ENCODE measurements around the gene HRC. TPM values are rescaled to one million over a fixed set of nuclear protein-coding genes. Genes with fewer than 3 reads are reported as not detected.

Gene HRC
- total and polyA plus RNA-seq, 2 donors (not counting 3 experiments of a cell fraction or from before 2014, with no cell fraction given) = not detected

DNA sequence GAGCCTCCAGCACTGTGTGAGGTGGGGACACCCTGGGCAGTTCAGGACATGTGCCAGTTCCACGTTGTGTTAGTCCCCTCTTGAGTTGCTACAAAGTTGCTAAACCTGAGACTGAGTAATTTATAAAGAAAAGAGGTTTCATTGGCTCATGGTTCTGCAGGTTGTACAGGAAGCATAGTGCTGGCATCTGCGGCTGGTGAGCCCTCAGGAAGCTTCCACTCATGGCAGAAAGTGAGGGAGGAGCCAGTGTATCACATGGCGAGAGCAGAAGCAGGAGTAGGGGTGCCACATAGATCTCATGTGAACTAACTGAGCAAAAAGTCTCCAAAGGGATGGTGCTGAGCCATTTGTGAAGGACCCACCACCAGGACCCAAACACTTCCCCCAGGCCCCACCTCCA is 35.6 kb upstream of the HRC start:
- H3K9me1 ChIP-seq (replicated peaks; ENCODE audit: control insufficient read depth, extremely low read depth, insufficient read depth, low read length) = no peaks in the 10 kb centered on the region
- no peak overlapping the region for H3K4me2 ChIP-seq (ENCODE audit: insufficient read depth, low read length)
- no peak for DNase-seq (ENCODE audit: low read depth, low spot score)
- no peak overlapping the region for H2AFZ ChIP-seq (ENCODE audit: low read depth, low read length)
- no peaks in the 10 kb centered on the region for H3K9me3 ChIP-seq (replicated peaks; ENCODE audit: control insufficient read depth, insufficient read depth, low read length)
- no peaks in the 10 kb centered on the region for H3K79me2 ChIP-seq (ENCODE audit: control insufficient read depth, insufficient read depth, low read length)
- peaks cover 9% of the 10 kb centered on the region for H3K4me1 ChIP-seq (ENCODE audit: control insufficient read depth, extremely low read depth, insufficient read depth, low read length)
- TF ChIP-seq GATA2 (IDR thresholded peaks at IDR 0.05; ENCODE audit: insufficient read depth, insufficient read length, low read depth, low read length) (no peak), FOS (IDR thresholded peaks at IDR 0.05; ENCODE audit: borderline replicate concordance, insufficient read depth, low read length) (no peak), EZH2 (IDR thresholded peaks at IDR 0.05; ENCODE audit: borderline replicate concordance, low read depth, low read length, severe bottlenecking) (no peak), JUN (IDR thresholded peaks at IDR 0.05; ENCODE audit: borderline replicate concordance, insufficient read depth, insufficient read length, low read depth) (no peak), POLR2A (IDR thresholded peaks at IDR 0.05; ENCODE audit: low read depth, low read length) (no peak), MYC (IDR thresholded peaks at IDR 0.05; ENCODE audit: low read depth, low read length) (no peak), POLR2AphosphoS5 (IDR thresholded peaks at IDR 0.05; ENCODE audit: insufficient read depth, low read depth, low read length) (no peak)
- TF ChIP-seq, protein P1, sequence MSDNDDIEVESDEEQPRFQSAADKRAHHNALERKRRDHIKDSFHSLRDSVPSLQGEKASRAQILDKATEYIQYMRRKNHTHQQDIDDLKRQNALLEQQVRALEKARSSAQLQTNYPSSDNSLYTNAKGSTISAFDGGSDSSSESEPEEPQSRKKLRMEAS (IDR thresholded peaks at IDR 0.05; ENCODE audit: insufficient read depth, insufficient read length) = no peak
- TF ChIP-seq, protein P2, sequence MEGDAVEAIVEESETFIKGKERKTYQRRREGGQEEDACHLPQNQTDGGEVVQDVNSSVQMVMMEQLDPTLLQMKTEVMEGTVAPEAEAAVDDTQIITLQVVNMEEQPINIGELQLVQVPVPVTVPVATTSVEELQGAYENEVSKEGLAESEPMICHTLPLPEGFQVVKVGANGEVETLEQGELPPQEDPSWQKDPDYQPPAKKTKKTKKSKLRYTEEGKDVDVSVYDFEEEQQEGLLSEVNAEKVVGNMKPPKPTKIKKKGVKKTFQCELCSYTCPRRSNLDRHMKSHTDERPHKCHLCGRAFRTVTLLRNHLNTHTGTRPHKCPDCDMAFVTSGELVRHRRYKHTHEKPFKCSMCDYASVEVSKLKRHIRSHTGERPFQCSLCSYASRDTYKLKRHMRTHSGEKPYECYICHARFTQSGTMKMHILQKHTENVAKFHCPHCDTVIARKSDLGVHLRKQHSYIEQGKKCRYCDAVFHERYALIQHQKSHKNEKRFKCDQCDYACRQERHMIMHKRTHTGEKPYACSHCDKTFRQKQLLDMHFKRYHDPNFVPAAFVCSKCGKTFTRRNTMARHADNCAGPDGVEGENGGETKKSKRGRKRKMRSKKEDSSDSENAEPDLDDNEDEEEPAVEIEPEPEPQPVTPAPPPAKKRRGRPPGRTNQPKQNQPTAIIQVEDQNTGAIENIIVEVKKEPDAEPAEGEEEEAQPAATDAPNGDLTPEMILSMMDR (IDR thresholded peaks at IDR 0.05; ENCODE audit: extremely low read depth in 1 of 2, insufficient read depth in 1 of 2, low read depth in 1 of 2, low read length in 2 of 2) = no peak
- no peaks in the 10 kb centered on the region for H4K20me1 ChIP-seq (replicated peaks; ENCODE audit: control insufficient read depth, extremely low read depth, insufficient read depth, low read length)
- BruUV-seq (replicated peaks) = no TSS peak
- intact Hi-C loops (cut with micrococcal nuclease) (no loop called here), dilution Hi-C loops (cut with MboI; ENCODE audit: extremely low pct_ligation_motif_present, low sequenced_read_pairs) (no loop called here)
- no peak overlapping the region for H3K27ac ChIP-seq (ENCODE audit: insufficient read depth, low read depth, low read length)
- ChIA-PET CTCF (no interaction called here), POLR2A (no interaction called here)
- FAIRE-seq = no peak
- peaks cover 0 to 4% of the 10 kb centered on the region in 2 experiments for H3K36me3 ChIP-seq (ENCODE audit: control insufficient read depth in 2 of 2, extremely low read depth in 1 of 2, insufficient read depth in 2 of 2, low read length in 2 of 2)
- no peak overlapping the region for H3K9ac ChIP-seq (replicated peaks; ENCODE audit: extremely low read depth, insufficient read depth, low read length)
- no peak overlapping the region for H3K4me3 ChIP-seq (replicated peaks in 1 of 3; ENCODE audit: insufficient read depth in 1 of 3, low read depth in 1 of 3, low read length in 3 of 3)
- H3K27me3 ChIP-seq (ENCODE audit: control insufficient read depth in 2 of 2, insufficient read depth in 2 of 2, low read length in 2 of 2) = no peaks in the 10 kb centered on the region

All from endothelial cell of umbilical vein (primary cell).